AG04449 (cell line): ENCODE results near the gene MCOLN1.

ENCODE experiments used
- CTCF ChIA-PET: fragments of 350-600 bp; formaldehyde crosslinking; extraction: SDS; loops from one replicate; lab custom pipeline; 2021; ENCODE audit warnings: antibody characterized with exemption; lab: Yijun Ruan, JAX
- POLR2A ChIA-PET: fragments of 400-600, 350-600 bp; formaldehyde crosslinking; extraction: SDS; loops from one replicate; lab custom pipeline; 2020; ENCODE audit warnings: antibody characterized with exemption, inconsistent platforms; lab: Yijun Ruan, JAX
- DNase-seq: peaks from one replicate; pipeline ENCODE4 v3.0.0-alpha.2; 2010; ENCODE audit warnings: low read depth, low spot score
- H3K4me3 ChIP-seq: 2 replicates; pipeline ENCODE4 v1.5.1; 2011; ENCODE audit warnings: low read depth, mild to moderate bottlenecking, control low read depth, low read length
- CTCF ChIP-seq: IDR thresholded peaks from one replicate; pipeline ENCODE4 v1.5.1; 2011; ENCODE audit warnings: mild to moderate bottlenecking, moderate library complexity, low read length, control low read depth, inconsistent platforms; ENCODE audit not compliant: insufficient read depth; ENCODE audit errors: missing control alignments

MCOLN1 gene

GRCh38 chr19:7524992-7525739 lies 2.7 kb downstream of the MCOLN1 start:
- TF ChIP-seq CTCF: no peak
- H3K4me3 ChIP-seq: no peak overlapping the region
- CTCF ChIA-PET: no interaction called here
- no peak for DNase-seq
- POLR2A ChIA-PET: no interaction called here

- ChIA-PET CTCF (no interaction called here), POLR2A (no interaction called here)
- DNase-seq: no peak
- H3K4me3 ChIP-seq: no peak overlapping the region
- no peak for TF ChIP-seq CTCF
These were observed 3.9 kb downstream of the MCOLN1 start for GRCh38 chr19:7526059-7526929.

- POLR2A ChIA-PET: no interaction called here
- CTCF ChIA-PET: no interaction called here
- no peak for DNase-seq
- no peak for TF ChIP-seq CTCF
- no peak overlapping the region for H3K4me3 ChIP-seq
These were observed 5.2 kb downstream of the MCOLN1 start for GRCh38 chr19:7527516-7528191.

- POLR2A ChIA-PET: no interaction called here
- CTCF ChIA-PET: no interaction called here
- no peak for TF ChIP-seq CTCF
- no peak for DNase-seq
- H3K4me3 ChIP-seq: no peak overlapping the region
These were observed 5.7 kb downstream of the MCOLN1 start for GRCh38 chr19:7528192-7528519.

- no peak overlapping the region for H3K4me3 ChIP-seq
- DNase-seq: no peak
- POLR2A ChIA-PET: no interaction called here
- CTCF ChIA-PET: no interaction called here
- TF ChIP-seq CTCF: no peak
These were observed 6.3 kb downstream of the MCOLN1 start for GRCh38 chr19:7528522-7529245.
